Thyroid gland (tissue), 4 donors: ENCODE results near the gene BEND6.

Experiments
- CTCF ChIP-seq, 6 experiments: fragments of 200-600 bp in 3 of 6; fragments of 450-650 bp in 3 of 6; sonication (generic) in 3 of 6; IDR thresholded peaks; one replicate each; pipeline ENCODE4 v1.5.1; 2016 to 2019; ENCODE audit warnings: antibody characterized with exemption in 6 of 6, mild to moderate bottlenecking in 2 of 6, inconsistent platforms in 1 of 6, moderate library complexity in 1 of 6
- POLR2A ChIP-seq, 2 donors: fragments of 450-650 bp; IDR thresholded peaks; one replicate each; pipeline ENCODE4 v1.6.1; 2017; ENCODE audit warnings: antibody characterized with exemption in 2 of 2, mild to moderate bottlenecking in 2 of 2, moderate library complexity in 1 of 2

GRCh38 chr6:56927538-56928453 lies 27.1 kb upstream of the BEND6 start:
- TF ChIP-seq POLR2A (IDR thresholded peaks at IDR 0.05) (no peak), CTCF (IDR thresholded peaks at IDR 0.05) (no peak)
